ENCODE measurements around the gene SHROOM1.

DNA sequence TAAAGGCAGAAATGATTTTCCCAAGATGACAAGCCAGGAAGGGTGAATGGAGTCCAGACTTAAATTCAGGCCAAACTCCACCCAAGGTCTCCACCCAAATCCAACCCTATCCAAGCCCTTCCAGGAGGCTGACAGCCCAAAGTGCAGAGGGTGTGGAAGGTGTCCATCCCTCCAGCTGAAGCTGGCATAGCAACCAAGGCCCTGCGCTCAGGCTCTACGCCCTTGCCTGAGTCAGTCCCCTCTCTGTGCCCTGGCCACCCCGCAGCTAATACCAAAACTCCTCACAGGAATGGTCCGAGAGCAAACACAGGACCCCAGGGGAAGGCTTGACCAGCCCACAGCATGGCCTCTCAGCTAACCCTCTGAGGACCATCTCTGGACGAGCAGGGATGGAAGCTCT lies 55.6 kb downstream of the SHROOM1 start:
- TF ChIP-seq POLR2A (IDR thresholded peaks at IDR 0.05) (no peak), EP300 (IDR thresholded peaks at IDR 0.05) (no peak)
- TF ChIP-seq, protein P1, sequence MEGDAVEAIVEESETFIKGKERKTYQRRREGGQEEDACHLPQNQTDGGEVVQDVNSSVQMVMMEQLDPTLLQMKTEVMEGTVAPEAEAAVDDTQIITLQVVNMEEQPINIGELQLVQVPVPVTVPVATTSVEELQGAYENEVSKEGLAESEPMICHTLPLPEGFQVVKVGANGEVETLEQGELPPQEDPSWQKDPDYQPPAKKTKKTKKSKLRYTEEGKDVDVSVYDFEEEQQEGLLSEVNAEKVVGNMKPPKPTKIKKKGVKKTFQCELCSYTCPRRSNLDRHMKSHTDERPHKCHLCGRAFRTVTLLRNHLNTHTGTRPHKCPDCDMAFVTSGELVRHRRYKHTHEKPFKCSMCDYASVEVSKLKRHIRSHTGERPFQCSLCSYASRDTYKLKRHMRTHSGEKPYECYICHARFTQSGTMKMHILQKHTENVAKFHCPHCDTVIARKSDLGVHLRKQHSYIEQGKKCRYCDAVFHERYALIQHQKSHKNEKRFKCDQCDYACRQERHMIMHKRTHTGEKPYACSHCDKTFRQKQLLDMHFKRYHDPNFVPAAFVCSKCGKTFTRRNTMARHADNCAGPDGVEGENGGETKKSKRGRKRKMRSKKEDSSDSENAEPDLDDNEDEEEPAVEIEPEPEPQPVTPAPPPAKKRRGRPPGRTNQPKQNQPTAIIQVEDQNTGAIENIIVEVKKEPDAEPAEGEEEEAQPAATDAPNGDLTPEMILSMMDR (IDR thresholded peaks at IDR 0.05) = no peak

Measured in ovary (tissue), 3 donors.